H1 (cell line): ENCODE data around the gene ZBTB25. TPM values are rescaled to one million over a fixed set of nuclear protein-coding genes. Genes with fewer than 3 reads are reported as not detected.

Experiments
- CTCF ChIA-PET: fragments of 300-600 bp; sonication (Branson Sonifier 250); formaldehyde crosslinking; loops from one replicate; lab custom pipeline; 2021; ENCODE audit not compliant: partially characterized antibody; lab: Charles Lee
- POLR2A ChIA-PET: fragments of 300-600 bp; sonication (Branson Sonifier 250); formaldehyde crosslinking; loops from one replicate; lab custom pipeline; 2021; ENCODE audit warnings: inconsistent platforms; ENCODE audit not compliant: partially characterized antibody; lab: Charles Lee
- DNase-seq, 2 experiments: peaks; one replicate each; pipeline versions ENCODE4 v3.0.0 to v3.0.0-alpha.2; 2010 to 2022; ENCODE audit warnings: low spot score in 2 of 2, low read depth in 1 of 2, mixed read lengths in 1 of 2
- FAIRE-seq: peaks from 2 replicates; lab custom pipeline; 2011; peaks lifted over from hg19 to GRCh38; lab: Jason Lieb, UNC
- H2AFZ ChIP-seq: 2 replicates; pipeline ENCODE4 v1.8.1; 2012; ENCODE audit warnings: low read length, inconsistent platforms
- H2AK5ac ChIP-seq: 2 replicates; pipeline ENCODE4 v1.6.1; 2013; ENCODE audit warnings: low read depth, low read length
- H2BK120ac ChIP-seq: replicated peaks from 2 replicates; pipeline ENCODE3; 2013; ENCODE audit warnings: low read depth, low read length, inconsistent platforms
- H2BK12ac ChIP-seq: 2 replicates; pipeline ENCODE4 v1.6.1; 2013; ENCODE audit warnings: low read depth, low read length
- H2BK15ac ChIP-seq: 2 replicates; pipeline ENCODE4 v1.6.1; 2013; ENCODE audit warnings: low read length
- H2BK20ac ChIP-seq: 2 replicates; pipeline ENCODE4 v1.6.1; 2013; ENCODE audit warnings: low read length
- H2BK5ac ChIP-seq: 2 replicates; pipeline ENCODE4 v1.6.1; 2013; ENCODE audit warnings: low read depth, low read length
- H3K14ac ChIP-seq: 2 replicates; pipeline ENCODE4 v1.6.1; 2013; ENCODE audit warnings: inconsistent platforms; ENCODE audit not compliant: insufficient read length
- H3K18ac ChIP-seq: 2 replicates; pipeline ENCODE4 v1.6.1; 2013; ENCODE audit warnings: low read length; ENCODE audit errors: extremely low read depth
- H3K23ac ChIP-seq: 2 replicates; pipeline ENCODE4 v1.6.1; 2013; ENCODE audit warnings: inconsistent platforms; ENCODE audit not compliant: insufficient read length
- H3K23me2 ChIP-seq: 2 replicates; pipeline ENCODE4 v1.6.1; 2013; ENCODE audit warnings: low read depth, low read length
- H3K27ac ChIP-seq: 2 replicates; pipeline ENCODE4 v1.6.1; 2011; ENCODE audit warnings: low read depth, low read length, inconsistent platforms
- H3K27me3 ChIP-seq, 4 experiments: replicated peaks in 1 of 4; 1 replicate in 1 of 4; 2 replicates in 3 of 4; pipeline versions ENCODE4 v1.6.1 to v1.8.1; 2011 to 2013; ENCODE audit warnings: low read length in 3 of 4, mild to moderate bottlenecking in 3 of 4, inconsistent platforms in 2 of 4, mixed read lengths in 2 of 4, moderate library complexity in 1 of 4; ENCODE audit not compliant: control insufficient read depth in 3 of 4, insufficient read depth in 3 of 4; ENCODE audit errors: extremely low read depth in 1 of 4
- H3K36me3 ChIP-seq, 4 experiments: 2 replicates each; pipeline versions ENCODE4 v1.6.1 to v1.8.1; 2011 to 2013; ENCODE audit warnings: mild to moderate bottlenecking in 4 of 4, low read length in 3 of 4, moderate library complexity in 2 of 4, control low read depth in 1 of 4, inconsistent platforms in 1 of 4; ENCODE audit not compliant: insufficient read depth in 4 of 4, control insufficient read depth in 2 of 4
- H3K4ac ChIP-seq: replicated peaks from 2 replicates; pipeline ENCODE3; 2013; ENCODE audit warnings: low read length, low read depth, mixed read lengths, inconsistent platforms; ENCODE audit not compliant: insufficient read length
- H3K4me1 ChIP-seq, 4 experiments: replicated peaks in 1 of 4; 1 replicate in 1 of 4; 2 replicates in 3 of 4; pipeline versions ENCODE4 v1.6.1 to v1.8.1; 2011 to 2013; ENCODE audit warnings: low read length in 3 of 4, inconsistent platforms in 2 of 4, mixed read lengths in 1 of 4; ENCODE audit not compliant: insufficient read depth in 4 of 4, control insufficient read depth in 3 of 4
- H3K4me2 ChIP-seq, 2 experiments: 2 replicates each; pipeline versions ENCODE4 v1.6.1 to v1.8.1; 2011 to 2013; ENCODE audit warnings: low read depth in 2 of 2, low read length in 2 of 2, control low read depth in 1 of 2, inconsistent platforms in 1 of 2, mild to moderate bottlenecking in 1 of 2; ENCODE audit not compliant: insufficient read depth in 1 of 2
- H3K4me3 ChIP-seq, 4 experiments: fragments of 200-600, 300-600 bp in 1 of 4; sonication (generic), shearing (Covaris generic), sonication (Bioruptor Twin) in 1 of 4; 2 replicates each; pipeline versions ENCODE4 v1.5.1 to v1.8.1; 2011 to 2016; ENCODE audit warnings: low read length in 4 of 4, low read depth in 3 of 4, control low read depth in 2 of 4, inconsistent platforms in 2 of 4, mild to moderate bottlenecking in 2 of 4, mixed read lengths in 1 of 4, moderate library complexity in 1 of 4; ENCODE audit not compliant: insufficient read depth in 2 of 4; ENCODE audit errors: extremely low read depth in 1 of 4
- H3K56ac ChIP-seq: replicated peaks from 2 replicates; pipeline ENCODE3; 2013; ENCODE audit warnings: low read depth, mild to moderate bottlenecking, mixed read lengths, low read length, inconsistent platforms; ENCODE audit not compliant: insufficient read length
- H3K79me1 ChIP-seq: 2 replicates; pipeline ENCODE4 v1.6.1; 2013; ENCODE audit warnings: low read depth, low read length, control low read depth
- H3K79me2 ChIP-seq, 2 experiments: 2 replicates each; pipeline versions ENCODE4 v1.6.1 to v1.8.1; 2012 to 2013; ENCODE audit warnings: low read length in 2 of 2, mild to moderate bottlenecking in 2 of 2, inconsistent platforms in 1 of 2; ENCODE audit not compliant: insufficient read depth in 2 of 2, control insufficient read depth in 1 of 2
- H3K9ac ChIP-seq, 4 experiments: replicated peaks in 1 of 4; 1 replicate in 1 of 4; 2 replicates in 3 of 4; pipeline versions ENCODE4 v1.6.1 to v1.8.1; 2011 to 2013; ENCODE audit warnings: low read depth in 3 of 4, low read length in 3 of 4, control low read depth in 2 of 4, mild to moderate bottlenecking in 2 of 4, moderate library complexity in 2 of 4, inconsistent platforms in 1 of 4; ENCODE audit errors: extremely low read depth in 1 of 4
- H3K9me3 ChIP-seq, 2 experiments: 2 replicates each; pipeline versions ENCODE4 v1.6.1 to v1.8.1; 2012 to 2013; ENCODE audit warnings: mild to moderate bottlenecking in 2 of 2, moderate library complexity in 2 of 2, control low read depth in 1 of 2, inconsistent platforms in 1 of 2, low read depth in 1 of 2, low read length in 1 of 2, mixed read lengths in 1 of 2; ENCODE audit not compliant: insufficient read depth in 2 of 2
- H4K20me1 ChIP-seq, 2 experiments: replicated peaks in 1 of 2; 2 replicates each; pipeline versions ENCODE3 to v1.8.1; 2011 to 2013; ENCODE audit warnings: inconsistent platforms in 2 of 2, low read length in 2 of 2, mild to moderate bottlenecking in 1 of 2; ENCODE audit not compliant: insufficient read depth in 2 of 2, control insufficient read depth in 1 of 2
- H4K5ac ChIP-seq: 2 replicates; pipeline ENCODE4 v1.6.1; 2013; ENCODE audit warnings: low read length, low read depth, mixed read lengths, inconsistent platforms; ENCODE audit not compliant: insufficient read length
- H4K8ac ChIP-seq: 2 replicates; pipeline ENCODE4 v1.8.0; 2013; ENCODE audit warnings: mild to moderate bottlenecking, moderate library complexity, low read length, inconsistent platforms; ENCODE audit not compliant: insufficient read depth; ENCODE audit errors: extremely low read depth
- H4K91ac ChIP-seq: replicated peaks from 2 replicates; pipeline ENCODE3; 2013; ENCODE audit warnings: low read length, mixed read lengths, inconsistent platforms; ENCODE audit not compliant: insufficient read length
- ASH2L ChIP-seq: fragments of 200-600, 300-600 bp; sonication (generic); IDR thresholded peaks from one replicate; pipeline ENCODE4 v1.7.1; 2017; ENCODE audit warnings: low read length
- BACH1 ChIP-seq: IDR thresholded peaks from 2 replicates; pipeline ENCODE4 v1.6.1; 2012; ENCODE audit warnings: low read length, improper control_type of control experiment
- BCL11A ChIP-seq, 2 experiments: IDR thresholded peaks; one replicate each; pipeline ENCODE4 v1.6.1; 2011; ENCODE audit warnings: low read depth in 2 of 2, low read length in 2 of 2, mild to moderate bottlenecking in 2 of 2
- E2F6 ChIP-seq: IDR thresholded peaks from 2 replicates; pipeline ENCODE4 v1.6.1; 2012; ENCODE audit warnings: inconsistent platforms
- GABPA ChIP-seq: IDR thresholded peaks from 2 replicates; pipeline ENCODE4 v1.6.1; 2011; ENCODE audit warnings: mild to moderate bottlenecking, low read length, moderate library complexity, borderline replicate concordance; ENCODE audit not compliant: insufficient read depth
- HDAC6 ChIP-seq: IDR thresholded peaks from one replicate; pipeline ENCODE4 v1.7.1; 2012; ENCODE audit warnings: low read depth, mild to moderate bottlenecking, inconsistent platforms, low read length, moderate library complexity
- JUN ChIP-seq: IDR thresholded peaks from 2 replicates; pipeline ENCODE4 v1.6.1; 2011; ENCODE audit warnings: low read depth, mild to moderate bottlenecking, improper control_type of control experiment, low read length
- POLR2AphosphoS5 ChIP-seq: IDR thresholded peaks from 2 replicates; pipeline ENCODE4 v1.6.1; 2011; ENCODE audit warnings: low read depth, low read length
- RFX5 ChIP-seq: IDR thresholded peaks from 2 replicates; pipeline ENCODE4 v1.6.1; 2011; ENCODE audit warnings: low read depth, low read length, improper control_type of control experiment, borderline replicate concordance
- RNF2 ChIP-seq: fragments of 200-900, 300-1000 bp; sonication (generic); IDR thresholded peaks from 2 replicates; pipeline ENCODE4 v1.7.1; 2016; ENCODE audit warnings: borderline replicate concordance, low read depth, mild to moderate bottlenecking, antibody characterized with exemption, low read length; ENCODE audit not compliant: poor library complexity, severe bottlenecking; ENCODE audit errors: missing control alignments
- SIN3A ChIP-seq, 2 experiments: IDR thresholded peaks in 1 of 2; conservative IDR thresholded peaks in 1 of 2; 2 replicates each; pipeline ENCODE4 v1.6.1; 2011 to 2012; ENCODE audit warnings: low read length in 2 of 2, improper control_type of control experiment in 1 of 2, low read depth in 1 of 2, mild to moderate bottlenecking in 1 of 2
- SIRT6 ChIP-seq: IDR thresholded peaks from one replicate; pipeline ENCODE4 v1.7.1; 2012; ENCODE audit warnings: low read length, inconsistent platforms
- SP2 ChIP-seq: IDR thresholded peaks from 2 replicates; pipeline ENCODE4 v1.6.1; 2012; ENCODE audit warnings: mild to moderate bottlenecking, low read length, inconsistent platforms
- SUZ12 ChIP-seq: fragments of 200-600 bp; sonication (generic); IDR thresholded peaks from 2 replicates; pipeline ENCODE4 v1.6.1; 2012; ENCODE audit warnings: mild to moderate bottlenecking, inconsistent platforms, low read length, moderate library complexity, mixed read lengths
- WGBS, 2 experiments: shearing (Covaris generic) in 1 of 2; methylation state at CpG; one replicate each; pipeline versions ENCODE4 v1.1.6 to v1.1.7; 2013 to 2015; ENCODE audit warnings: low lambda C conversion rate in 2 of 2, mixed read lengths in 2 of 2, inconsistent platforms in 1 of 2, low coverage in 1 of 2, missing lambda C conversion rate in 1 of 2; ENCODE audit not compliant: insufficient replicate concordance in 2 of 2, insufficient coverage in 1 of 2, insufficient read length in 1 of 2; ENCODE audit errors: extremely low coverage in 1 of 2, missing lambda C conversion rate in 1 of 2; 5-methylcytosine and 5-hydroxymethylcytosine counted together
- polyA plus RNA-seq, 7 experiments: library from polyadenylated mRNA; depleted of rRNA in 3 of 7; stranded (reverse) in 5 of 7; unstranded in 2 of 7; fragments of >200 nt in 5 of 7; fragments of 200-250 nt in 2 of 7; gene quantifications; 1 replicate in 5 of 7; 2 replicates in 1 of 7; 4 replicates in 1 of 7; pipeline versions ENCODE4 v1.2.1 to v1.2.3, GENCODE V29; 2011 to 2013; ENCODE audit warnings: missing spikeins in 2 of 7, mixed read lengths in 2 of 7
- total RNA-seq: library from RNA; stranded (reverse); fragmentation: NEBNext Ultra II Directional; extraction: Animal tissue kit (Norgen Biotek cat#: 25700); gene quantifications from 2 replicates; pipeline ENCODE4 v1.2.1, GENCODE V29; 2021

The ZBTB25 gene
- total and polyA plus RNA-seq, 2 of the 8 experiments (the other 6 are each of a cell fraction or from before 2014, with no cell fraction given), result 5.4 to 11.4 TPM

- Histone ChIP-seq H3K79me2 (no peaks in the 10 kb centered on the region), H2BK120ac (no peak overlapping the region), H2BK5ac (no peak overlapping the region), H3K18ac (no peak overlapping the region), H3K4me1 (no peaks in the 10 kb centered on the region), H3K4me3 (no peak overlapping the region), H3K23ac (no peak overlapping the region), H3K14ac (no peak overlapping the region), H2BK12ac (no peak overlapping the region), H3K27me3 (no peaks in the 10 kb centered on the region), H3K9ac (no peak overlapping the region), H4K20me1 (peaks cover 0 to 6% of the 10 kb centered on the region in 2 experiments), H4K5ac (no peak overlapping the region), H2BK15ac (no peak overlapping the region), H2AK5ac (no peak overlapping the region), H3K36me3 (peaks cover 23 to 88% (median 72%) of the 10 kb centered on the region in 4 experiments; a peak in 7 of 8 replicates), H3K23me2 (no peaks in the 10 kb centered on the region), H3K4me2 (no peak overlapping the region), H4K91ac (no peak overlapping the region), H3K4ac (no peak overlapping the region), H3K79me1 (0 out of 2 replicates have a peak, but pooled peaks cover 3% of the 10 kb centered on the region), H2BK20ac (no peak overlapping the region), H3K27ac (no peak overlapping the region), H2AFZ (no peak overlapping the region), H3K56ac (no peak overlapping the region), H3K9me3 (no peaks in the 10 kb centered on the region), H4K8ac (no peak overlapping the region)
- DNase-seq, result no peak
- ChIA-PET POLR2A (interaction anchor here (1.0 to 1.9 kb wide), 5 partner anchors 17 to 73 kb away, joined by 3 to 7 read pairs (median 3); no protein-coding TSS in a partner anchor), CTCF (interaction anchor here (1.7 to 7.6 kb wide), 6 partner anchors 8 to 81 kb away, joined by 4 to 74 read pairs (median 6); no protein-coding TSS in a partner anchor)
- WGBS, 2 experiments, result 91% methylated on average over 7 of the region's 7 CpGs; no CpG with 5 or more reads in 1 of the 2 experiments
- no peak for FAIRE-seq
- TF ChIP-seq BACH1 (no peak), HDAC6 (no peak), SIN3A (conservative IDR thresholded peaks at IDR 0.05 in 1 of 2, IDR thresholded peaks at IDR 0.05 in 1 of 2; ENCODE audit: low read depth in 1 of 2, low read length in 2 of 2) (no peak), POLR2AphosphoS5 (no peak), E2F6 (no peak), JUN (no peak), SP2 (no peak), SIRT6 (no peak), RNF2 (no peak), ASH2L (no peak), SUZ12 (no peak), BCL11A (IDR thresholded peaks at IDR 0.05; ENCODE audit: low read depth in 2 of 2, low read length in 2 of 2) (no peak), RFX5 (no peak), GABPA (no peak)
Measured at GRCh38 chr14:64422756-64423155, 80.9 kb downstream of the ZBTB25 start.
